ENCODE data around the gene STRN4. TPM values are rescaled to one million over a fixed set of nuclear protein-coding genes. Genes with fewer than 3 reads are reported as not detected.

STRN4 gene
- total RNA-seq, 2 experiments from 2014 or later = 75.1 to 78.5 TPM

DNA sequence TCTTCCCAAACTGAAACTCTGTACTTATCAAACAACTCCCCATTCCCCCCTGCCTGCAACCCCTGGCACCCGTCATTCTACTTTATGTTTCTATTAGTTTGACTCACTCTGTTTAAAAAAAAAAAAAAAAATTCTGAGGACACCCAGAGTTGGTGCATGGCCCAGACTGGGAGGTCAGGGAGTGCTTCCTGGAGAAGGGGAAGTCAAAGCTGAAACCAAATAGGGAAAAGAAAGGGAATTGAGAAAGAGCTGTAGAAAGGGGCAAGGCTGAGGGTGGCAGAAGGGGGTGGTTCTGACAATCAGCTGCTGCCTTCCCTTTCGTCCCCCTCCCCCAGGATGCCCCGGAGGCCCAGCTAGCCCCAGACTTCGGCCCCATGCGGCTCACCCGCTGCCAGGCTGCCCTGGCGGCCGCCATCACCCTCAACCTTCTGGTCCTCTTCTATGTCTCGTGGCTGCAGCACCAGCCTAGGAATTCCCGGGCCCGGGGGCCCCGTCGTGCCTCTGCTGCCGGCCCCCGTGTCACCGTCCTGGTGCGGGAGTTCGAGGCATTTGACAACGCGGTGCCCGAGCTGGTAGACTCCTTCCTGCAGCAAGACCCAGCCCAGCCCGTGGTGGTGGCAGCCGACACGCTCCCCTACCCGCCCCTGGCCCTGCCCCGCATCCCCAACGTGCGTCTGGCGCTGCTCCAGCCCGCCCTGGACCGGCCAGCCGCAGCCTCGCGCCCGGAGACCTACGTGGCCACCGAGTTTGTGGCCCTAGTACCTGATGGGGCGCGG lies 9.0 kb upstream of the STRN4 start:
- POLR2A ChIA-PET = interaction anchor here (1.1 kb wide), 1 partner anchor 93 kb away, joined by 4 read pairs; no protein-coding TSS in a partner anchor
- Mint-ChIP-seq H3K9me3 (no peaks in the 10 kb centered on the region), H3K4me1 (peaks cover 19% of the 10 kb centered on the region)

DNA sequence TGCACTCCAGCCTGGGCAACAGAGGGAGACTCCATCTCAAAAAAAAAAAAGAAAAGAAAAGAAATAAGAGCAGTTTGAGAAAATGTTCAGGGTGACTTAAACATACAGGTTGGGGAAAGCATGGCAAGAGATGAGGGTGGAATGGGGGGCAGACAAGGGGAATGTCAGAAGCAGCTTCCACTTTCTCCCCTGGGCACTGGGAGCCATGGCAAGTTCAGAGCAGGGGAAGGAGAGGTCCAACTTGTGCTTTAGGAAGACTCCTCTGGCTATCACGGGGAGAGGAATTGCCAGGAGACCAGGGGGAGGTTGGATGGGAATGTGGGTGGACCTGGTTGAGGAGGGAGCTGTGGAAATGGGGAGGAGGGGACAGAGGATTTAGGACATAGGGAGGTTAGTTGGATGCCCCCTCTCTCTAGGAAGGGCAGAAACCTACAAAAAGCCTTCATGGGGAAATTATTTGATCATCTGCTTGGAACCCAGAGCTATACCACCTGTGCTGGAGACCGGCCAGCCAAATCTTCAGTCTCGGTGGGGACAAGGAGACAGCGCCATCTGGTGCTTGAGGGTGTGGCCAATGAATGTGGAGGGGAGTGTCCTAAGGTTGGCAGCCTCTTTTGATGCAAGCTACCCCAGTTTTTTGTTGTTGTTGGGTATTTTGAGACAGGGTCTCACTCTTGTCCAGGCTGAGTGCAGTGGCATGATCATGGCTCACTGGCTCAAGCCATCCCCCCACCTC lies 7.3 kb upstream of the STRN4 start:
- CTCF ChIA-PET = interaction anchor here (0.7 to 6.3 kb wide), 32 partner anchors 10 to 237 kb away, joined by 3 to 90 read pairs (median 4); partner anchors contain the start of genes AP2S1 and SLC1A5
- H3K4me3 Mint-ChIP-seq = no peak overlapping the region
- no peaks in the 10 kb centered on the region for H3K9me3 Mint-ChIP-seq
- no peak overlapping the region for H3K27ac Mint-ChIP-seq
- peaks cover 20% of the 10 kb centered on the region for H3K4me1 Mint-ChIP-seq
- POLR2A ChIA-PET = interaction anchor here (0.6 to 1.4 kb wide), 9 partner anchors 8 to 224 kb away, joined by 3 to 7 read pairs (median 3); partner anchors contain the start of genes CALM3, FKRP and SLC1A5
- DNase-seq = peak; percentile 79
- H3K36me3 Mint-ChIP-seq (ENCODE audit: low read depth) = peaks cover 16% of the 10 kb centered on the region
- H3K27me3 Mint-ChIP-seq = no peaks in the 10 kb centered on the region

More for the DNA sequence above, 9.0 kb upstream of the STRN4 start:
- DNase-seq = no peak
- H3K4me3 Mint-ChIP-seq = no peak overlapping the region
- H3K36me3 Mint-ChIP-seq (ENCODE audit: low read depth) = peaks cover 16% of the 10 kb centered on the region
- no peaks in the 10 kb centered on the region for H3K27me3 Mint-ChIP-seq
- no peak overlapping the region for H3K27ac Mint-ChIP-seq
- CTCF ChIA-PET = interaction anchor here (1.7 to 6.3 kb wide), 4 partner anchors 13 to 85 kb away, joined by 8 to 90 read pairs (median 12); no protein-coding TSS in a partner anchor

DNA sequence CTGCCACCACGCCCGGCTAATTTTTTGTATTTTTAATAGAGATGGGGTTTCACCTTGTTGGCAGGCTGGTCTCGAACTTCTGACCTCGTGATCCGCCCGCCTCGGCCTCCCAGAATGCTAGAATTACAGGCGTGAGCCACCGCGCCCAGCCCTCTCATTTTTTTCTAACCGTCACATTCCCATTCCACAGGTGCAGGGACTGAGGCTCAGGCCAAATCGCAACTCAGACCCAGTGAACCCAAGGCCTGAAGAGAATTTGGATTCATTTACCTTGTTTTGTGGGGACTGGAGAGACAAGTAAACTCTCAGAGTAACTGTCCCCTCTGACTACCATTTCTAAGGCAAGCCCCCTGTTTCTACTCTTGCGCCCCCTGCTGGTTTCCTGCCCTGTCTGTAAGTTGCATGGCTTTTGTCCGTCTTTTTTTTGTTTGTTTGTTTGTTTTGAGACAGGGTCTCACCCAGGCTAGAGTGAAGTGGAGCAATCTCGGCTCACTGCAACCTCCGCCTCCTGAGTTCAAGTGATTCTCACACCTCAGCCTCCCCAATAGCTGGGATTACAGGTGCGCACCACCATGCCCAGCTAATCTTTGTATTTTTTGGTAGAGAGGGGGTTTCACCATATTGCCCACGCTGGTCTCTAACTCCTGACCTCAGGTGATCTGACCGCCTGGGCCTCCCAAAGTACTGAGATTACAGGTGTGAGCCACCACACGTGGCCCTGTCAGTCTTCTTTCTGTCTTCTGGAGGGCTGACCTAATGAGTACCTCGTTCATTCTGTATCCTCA lies 2.3 kb upstream of the STRN4 start:
- POLR2A ChIA-PET = no interaction called here
- H3K36me3 Mint-ChIP-seq (ENCODE audit: low read depth) = peaks cover 9% of the 10 kb centered on the region
- H3K27me3 Mint-ChIP-seq = no peaks in the 10 kb centered on the region
- no peaks in the 10 kb centered on the region for H3K9me3 Mint-ChIP-seq
- H3K27ac Mint-ChIP-seq = no peak overlapping the region
- CTCF ChIA-PET = interaction anchor here (0.6 to 6.1 kb wide), 7 partner anchors 9 to 193 kb away, joined by 3 to 82 read pairs (median 5); no protein-coding TSS in a partner anchor
- H3K4me1 Mint-ChIP-seq = peaks cover 38% of the 10 kb centered on the region
- peak overlapping the region; percentile 39 for H3K4me3 Mint-ChIP-seq
- DNase-seq = peak; percentile 80

DNA sequence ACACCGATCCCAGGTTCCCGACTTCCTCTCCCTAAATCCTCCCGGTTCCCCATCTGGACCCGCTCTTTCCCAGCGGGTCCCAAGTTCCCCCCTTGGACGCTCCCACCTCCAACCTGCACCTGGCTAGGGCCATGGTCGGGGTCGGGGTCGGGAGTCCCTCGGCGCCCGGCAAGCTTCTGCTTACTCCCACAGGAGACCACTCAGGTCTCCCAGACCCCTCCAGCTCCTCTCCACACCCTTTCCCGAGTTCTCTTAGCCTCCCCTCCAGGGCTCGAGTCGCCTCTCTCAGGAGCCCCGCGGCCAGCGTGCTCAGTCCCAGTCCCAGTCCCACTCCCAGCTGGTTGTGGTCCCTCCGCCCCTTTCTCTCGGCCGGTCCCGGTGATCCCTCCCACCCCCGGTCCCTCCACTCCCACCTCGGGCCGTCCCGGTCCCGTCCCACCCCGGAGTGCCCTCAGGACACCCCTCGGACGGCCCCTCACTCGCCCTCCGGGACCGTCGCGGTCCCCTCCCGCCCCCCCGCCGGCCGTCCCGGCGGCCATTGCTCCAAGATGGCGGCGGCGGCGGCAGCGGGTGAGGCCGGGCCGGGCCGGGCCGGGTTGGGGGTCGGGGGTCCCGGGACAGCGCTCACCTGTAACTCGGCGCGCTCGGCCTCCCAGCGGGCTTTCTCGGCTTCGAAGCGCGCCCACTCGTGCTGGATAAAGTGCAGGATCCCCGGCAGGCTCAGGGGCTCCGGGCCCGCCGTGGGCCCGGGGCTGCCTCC lies 549 bp downstream of the STRN4 start, which contains the start of gene FKRP:
TSS of gene FKRP (plus strand) at position 537 of the 760 bp plus-strand sequence. CDS start 9,394 bp downstream, outside the sequence.
- Mint-ChIP-seq H3K27ac (peak within 1 kb of the TSS; percentile 80), H3K36me3 (ENCODE audit: low read depth) (peaks cover 20% of the 10 kb centered on the region), H3K27me3 (no peaks in the 10 kb centered on the region), H3K9me3 (no peaks in the 10 kb centered on the region), H3K4me3 (peak within 1 kb of the TSS; percentile 93), H3K4me1 (peaks cover 56% of the 10 kb centered on the region)
- POLR2A ChIA-PET = interaction anchor here (0.6 to 2.7 kb wide), 10 partner anchors 8 to 145 kb away, joined by 3 to 12 read pairs (median 3); partner anchors contain the start of genes CALM3 and SLC1A5
- CTCF ChIA-PET = interaction anchor here (1.1 kb wide), 1 partner anchor 76 kb away, joined by 3 read pairs; no protein-coding TSS in a partner anchor
- peak; percentile 42 for DNase-seq

DNA sequence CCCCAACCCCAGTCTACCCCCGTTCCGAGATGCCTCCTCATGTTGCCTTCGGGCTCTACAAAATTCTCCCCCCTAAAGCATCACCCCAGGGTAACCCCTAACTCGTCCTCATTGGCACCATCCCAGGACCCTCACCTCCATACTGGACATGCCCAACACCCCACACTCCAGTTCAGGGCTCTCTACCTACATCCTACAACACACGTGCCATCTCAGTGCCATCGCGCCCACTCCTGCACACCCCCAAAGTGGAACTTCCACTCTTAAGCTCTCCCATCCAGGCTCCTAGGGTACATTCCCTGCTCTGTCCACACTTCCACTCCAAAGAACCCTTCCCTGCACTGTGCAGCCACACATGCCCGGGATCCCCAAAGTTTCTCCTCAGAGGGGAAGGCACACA lies 1.2 kb downstream of the STRN4 start:
- Mint-ChIP-seq H3K27me3 (no peaks in the 10 kb centered on the region), H3K4me1 (peaks cover 58% of the 10 kb centered on the region), H3K9me3 (no peaks in the 10 kb centered on the region), H3K27ac (peak overlapping the region; percentile 80), H3K4me3 (peak overlapping the region; percentile 93), H3K36me3 (ENCODE audit: low read depth) (peaks cover 22% of the 10 kb centered on the region)
- DNase-seq = no peak
- ChIA-PET POLR2A (interaction anchor here (0.6 to 2.7 kb wide), 11 partner anchors 8 to 144 kb away, joined by 3 to 12 read pairs (median 3); partner anchors contain the start of genes CALM3 and SLC1A5), CTCF (interaction anchor here (1.1 kb wide), 1 partner anchor 77 kb away, joined by 3 read pairs; no protein-coding TSS in a partner anchor)

DNA sequence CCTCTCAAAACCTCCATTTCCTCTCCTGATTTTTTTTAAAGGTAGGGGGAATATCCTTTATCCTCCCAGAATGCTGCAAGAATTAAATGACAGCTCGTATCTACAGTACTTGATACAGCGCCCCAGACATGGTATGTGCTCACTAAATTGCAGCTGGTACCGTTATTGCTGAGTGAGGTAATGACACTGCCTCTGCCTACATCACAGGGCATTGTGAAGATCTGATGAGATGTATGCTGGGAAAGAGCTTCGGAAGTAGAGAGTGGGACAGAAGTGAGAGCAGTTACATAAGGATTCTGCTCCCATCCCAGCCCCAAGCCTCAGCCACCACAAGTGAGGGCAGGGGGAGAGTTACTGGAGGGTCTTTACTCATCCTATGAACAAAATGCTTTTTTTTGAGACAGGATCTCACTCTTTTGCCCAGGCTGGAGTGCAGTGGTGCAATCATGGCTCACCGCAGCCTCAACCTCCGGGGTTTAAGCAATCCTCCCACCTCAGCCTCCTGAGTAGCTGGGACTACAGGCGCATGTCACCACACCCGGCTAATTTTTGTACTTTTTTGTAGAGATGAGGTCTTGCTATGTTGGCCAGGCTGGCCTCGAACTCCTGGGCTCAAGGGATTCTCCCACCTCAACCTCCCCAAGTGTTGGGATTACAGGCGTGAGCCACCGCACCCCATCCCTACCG lies 2.1 kb downstream of the STRN4 start:
- ChIA-PET CTCF (interaction anchor here (1.2 to 1.4 kb wide), 3 partner anchors 9 to 39 kb away, joined by 3 to 9 read pairs (median 6); no protein-coding TSS in a partner anchor), POLR2A (interaction anchor here (0.6 to 2.7 kb wide), 7 partner anchors 15 to 141 kb away, joined by 3 to 12 read pairs (median 4); partner anchors contain the start of gene SLC1A5)
- H3K27me3 Mint-ChIP-seq = no peaks in the 10 kb centered on the region
- H3K27ac Mint-ChIP-seq = no peak overlapping the region
- peaks cover 60% of the 10 kb centered on the region for H3K4me1 Mint-ChIP-seq
- H3K36me3 Mint-ChIP-seq (ENCODE audit: low read depth) = peaks cover 27% of the 10 kb centered on the region
- H3K4me3 Mint-ChIP-seq = peak overlapping the region; percentile 93
- DNase-seq = no peak
- H3K9me3 Mint-ChIP-seq = no peaks in the 10 kb centered on the region

DNA sequence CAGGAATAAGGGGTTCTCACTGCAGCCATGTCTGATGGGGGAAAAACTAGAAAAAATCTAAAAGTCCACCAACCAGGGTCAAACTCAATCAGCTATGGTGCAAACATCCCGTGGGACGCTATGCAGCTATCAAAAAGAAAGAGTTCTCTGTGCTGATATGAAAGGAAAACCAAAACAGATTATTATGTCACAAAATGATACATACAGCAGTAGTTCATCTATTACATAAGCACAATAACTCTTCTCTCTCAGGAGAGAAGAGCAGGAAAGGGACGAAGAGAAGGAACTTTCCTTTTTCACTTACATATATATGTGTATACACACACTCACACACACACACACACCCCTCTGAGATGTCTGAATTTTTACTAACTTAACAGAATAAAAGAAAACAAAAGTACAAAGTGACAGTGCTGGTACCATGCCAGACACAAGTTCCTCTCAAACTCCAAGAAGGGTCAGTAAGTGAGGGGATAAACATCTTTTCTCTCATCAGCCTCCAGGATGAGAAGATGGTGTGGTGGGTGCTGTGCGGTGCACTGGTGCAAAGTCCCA lies 3.2 kb downstream of the STRN4 start:
- Mint-ChIP-seq H3K36me3 (ENCODE audit: low read depth) (peaks cover 31% of the 10 kb centered on the region), H3K4me1 (peaks cover 55% of the 10 kb centered on the region), H3K4me3 (peak overlapping the region; percentile 10), H3K9me3 (no peaks in the 10 kb centered on the region), H3K27ac (peak overlapping the region; percentile 50), H3K27me3 (no peaks in the 10 kb centered on the region)
- POLR2A ChIA-PET = no interaction called here
- CTCF ChIA-PET = interaction anchor here (1.4 to 2.7 kb wide), 2 partner anchors 10 to 12 kb away, joined by 9 to 12 read pairs; no protein-coding TSS in a partner anchor
- no peak for DNase-seq

DNA sequence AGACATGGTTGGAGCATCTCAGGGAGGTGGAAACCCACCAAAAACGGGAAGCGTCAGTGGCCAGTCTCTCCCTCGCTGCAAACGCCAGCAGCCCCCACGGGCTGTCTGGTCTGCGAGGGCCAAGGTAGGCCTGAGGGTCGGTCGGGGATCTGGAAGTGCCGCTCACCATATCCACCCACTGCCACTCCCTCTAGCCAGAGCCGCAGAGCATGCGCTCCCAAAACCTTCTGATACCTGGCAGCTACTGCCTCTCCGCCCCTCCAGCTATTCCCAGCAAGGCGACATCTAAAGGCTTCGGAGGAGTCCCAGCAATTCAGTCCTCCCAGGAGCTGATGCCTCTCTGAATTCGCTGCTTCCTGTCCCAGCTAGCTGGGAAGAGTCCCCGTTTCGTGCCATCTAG lies 4.8 kb downstream of the STRN4 start:
- no peaks in the 10 kb centered on the region for H3K9me3 Mint-ChIP-seq
- H3K36me3 Mint-ChIP-seq (ENCODE audit: low read depth) = peaks cover 35% of the 10 kb centered on the region
- ChIA-PET POLR2A (interaction anchor here (0.9 to 1.2 kb wide), 2 partner anchors 12 to 214 kb away, joined by 3 to 4 read pairs; no protein-coding TSS in a partner anchor), CTCF (interaction anchor here (0.9 to 2.7 kb wide), 5 partner anchors 9 to 37 kb away, joined by 3 to 12 read pairs (median 8); no protein-coding TSS in a partner anchor)
- H3K27ac Mint-ChIP-seq = no peak overlapping the region
- peaks cover 43% of the 10 kb centered on the region for H3K4me1 Mint-ChIP-seq
- no peaks in the 10 kb centered on the region for H3K27me3 Mint-ChIP-seq
- DNase-seq = no peak
- no peak overlapping the region for H3K4me3 Mint-ChIP-seq

DNA sequence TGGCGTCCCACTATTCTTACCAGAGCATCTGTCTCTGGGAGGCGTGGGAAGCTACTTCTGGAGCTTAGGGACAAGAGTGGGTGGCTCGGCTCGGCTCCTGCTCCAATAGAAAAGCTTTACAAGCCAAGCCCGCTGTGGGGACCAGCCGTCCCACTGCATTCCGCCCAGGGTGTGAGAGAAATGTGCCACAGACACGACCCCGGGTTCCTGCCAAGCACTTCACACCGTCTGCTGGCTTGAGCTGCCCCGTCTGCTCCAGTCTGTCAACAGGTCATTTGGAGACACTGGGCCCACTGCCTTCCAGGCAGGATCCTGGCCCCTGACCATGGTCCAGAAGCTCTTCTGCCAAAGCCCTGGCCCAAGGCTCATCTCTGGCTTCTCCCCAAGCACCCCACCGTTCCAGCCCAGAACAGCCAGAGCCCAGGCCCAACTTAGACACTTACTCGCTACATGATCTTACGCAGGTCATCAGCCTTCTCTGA lies 6.9 kb downstream of the STRN4 start:
- Mint-ChIP-seq H3K4me1 (peaks cover 30% of the 10 kb centered on the region), H3K27ac (no peak overlapping the region)
- POLR2A ChIA-PET = no interaction called here

DNA sequence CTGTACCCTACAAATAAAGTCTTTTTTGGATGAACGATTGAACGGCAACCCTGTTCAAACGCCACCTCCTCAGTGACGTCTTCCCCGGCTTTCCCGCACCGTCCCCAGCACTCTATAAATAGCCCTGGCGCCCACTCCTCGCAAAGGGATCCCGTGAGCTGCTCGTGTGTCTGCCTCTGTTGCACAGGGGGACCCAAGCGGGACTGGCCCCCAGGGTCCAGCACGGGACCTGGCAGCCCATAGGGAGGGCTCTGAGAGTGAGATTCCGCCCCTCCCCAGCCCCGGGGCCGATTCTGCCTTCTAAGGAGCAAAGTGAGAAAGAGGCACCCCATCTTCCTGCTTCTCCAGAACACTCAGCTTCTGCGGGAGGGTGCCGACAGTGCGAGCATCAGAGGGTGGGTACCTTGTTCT lies 8.5 kb downstream of the STRN4 start:
- DNase-seq = no peak
- no peaks in the 10 kb centered on the region for H3K27me3 Mint-ChIP-seq
- ChIA-PET POLR2A (interaction anchor here (1.0 kb wide), 1 partner anchor 8 kb away, joined by 3 read pairs; the partner anchor contains the start of gene FKRP), CTCF (interaction anchor here (1.4 kb wide), 1 partner anchor 15 kb away, joined by 3 read pairs; no protein-coding TSS in a partner anchor)
- peaks cover 42% of the 10 kb centered on the region for H3K36me3 Mint-ChIP-seq (ENCODE audit: low read depth)
- H3K9me3 Mint-ChIP-seq = no peaks in the 10 kb centered on the region
- H3K4me1 Mint-ChIP-seq = peaks cover 21% of the 10 kb centered on the region
- H3K4me3 Mint-ChIP-seq = no peak overlapping the region
- no peak overlapping the region for H3K27ac Mint-ChIP-seq

More for the DNA sequence above, 6.9 kb downstream of the STRN4 start:
- Mint-ChIP-seq H3K27me3 (no peaks in the 10 kb centered on the region), H3K9me3 (no peaks in the 10 kb centered on the region), H3K4me3 (no peak overlapping the region), H3K36me3 (ENCODE audit: low read depth) (peaks cover 32% of the 10 kb centered on the region)
- CTCF ChIA-PET = interaction anchor here (1.0 kb wide), 1 partner anchor 10 kb away, joined by 3 read pairs; no protein-coding TSS in a partner anchor
- DNase-seq = no peak
